Gastrocnemius medialis (tissue), 4 donors: ENCODE measurements around the gene HDGF.

Source experiments
- POLR2A ChIP-seq, 2 donors: fragments of 450-650 bp; IDR thresholded peaks; one replicate each; pipeline ENCODE4 v1.6.1; 2017; ENCODE audit warnings: antibody characterized with exemption in 2 of 2, mild to moderate bottlenecking in 2 of 2, moderate library complexity in 2 of 2
- TF ChIP-seq, protein P1 (sequence below), 5 experiments: fragments of 450-650 bp in 3 of 5; fragments of 200-600 bp in 2 of 5; sonication (generic) in 2 of 5; IDR thresholded peaks in 4 of 5; conservative IDR thresholded peaks in 1 of 5; 1 replicate in 4 of 5; 2 replicates in 1 of 5; pipeline ENCODE4 v1.5.1; 2016 to 2019; ENCODE audit warnings: antibody characterized with exemption in 5 of 5, mild to moderate bottlenecking in 3 of 5, moderate library complexity in 3 of 5

DNA sequence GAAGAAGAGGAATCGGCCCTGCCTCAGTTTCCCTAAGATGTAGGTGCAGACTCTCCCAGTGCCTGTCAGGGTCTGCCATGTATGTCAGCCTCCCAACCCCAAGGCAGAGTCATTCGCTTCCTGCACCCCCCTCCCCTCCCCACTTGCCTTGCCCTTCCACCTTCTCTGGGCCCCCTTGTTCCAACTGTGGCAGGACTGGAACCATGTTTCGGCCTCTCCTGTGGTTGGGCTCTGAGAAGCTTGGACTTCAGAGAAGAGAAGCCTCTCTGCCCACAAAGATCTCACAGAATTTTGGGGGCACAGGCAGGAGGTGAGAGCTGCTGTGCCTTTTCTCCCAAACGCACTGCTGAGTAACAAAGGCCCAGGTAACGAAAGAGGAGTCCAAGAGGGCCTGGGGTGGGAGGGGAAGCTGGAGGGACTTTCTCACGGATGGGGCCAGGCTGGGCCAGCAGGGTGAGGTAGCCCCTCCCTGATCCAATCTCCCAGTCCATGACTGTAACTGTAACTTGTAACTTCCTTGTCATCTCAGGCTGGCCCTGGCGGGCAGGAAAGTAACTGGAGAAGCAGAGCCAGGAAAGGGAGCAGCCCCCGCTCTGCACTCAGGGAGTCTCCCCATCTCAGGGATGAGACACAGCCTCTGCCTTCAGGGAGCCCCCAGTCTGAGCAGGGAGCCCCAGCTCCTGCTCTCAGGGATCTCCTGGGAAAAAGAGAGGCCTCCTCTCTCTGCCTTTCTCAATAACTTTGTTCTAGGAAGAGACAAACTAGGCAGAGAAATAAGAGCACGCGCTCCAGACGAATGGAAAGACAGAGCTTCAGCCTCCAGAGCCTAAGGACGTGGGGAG is 57.4 kb downstream of the HDGF start:
- TF ChIP-seq, protein P1, sequence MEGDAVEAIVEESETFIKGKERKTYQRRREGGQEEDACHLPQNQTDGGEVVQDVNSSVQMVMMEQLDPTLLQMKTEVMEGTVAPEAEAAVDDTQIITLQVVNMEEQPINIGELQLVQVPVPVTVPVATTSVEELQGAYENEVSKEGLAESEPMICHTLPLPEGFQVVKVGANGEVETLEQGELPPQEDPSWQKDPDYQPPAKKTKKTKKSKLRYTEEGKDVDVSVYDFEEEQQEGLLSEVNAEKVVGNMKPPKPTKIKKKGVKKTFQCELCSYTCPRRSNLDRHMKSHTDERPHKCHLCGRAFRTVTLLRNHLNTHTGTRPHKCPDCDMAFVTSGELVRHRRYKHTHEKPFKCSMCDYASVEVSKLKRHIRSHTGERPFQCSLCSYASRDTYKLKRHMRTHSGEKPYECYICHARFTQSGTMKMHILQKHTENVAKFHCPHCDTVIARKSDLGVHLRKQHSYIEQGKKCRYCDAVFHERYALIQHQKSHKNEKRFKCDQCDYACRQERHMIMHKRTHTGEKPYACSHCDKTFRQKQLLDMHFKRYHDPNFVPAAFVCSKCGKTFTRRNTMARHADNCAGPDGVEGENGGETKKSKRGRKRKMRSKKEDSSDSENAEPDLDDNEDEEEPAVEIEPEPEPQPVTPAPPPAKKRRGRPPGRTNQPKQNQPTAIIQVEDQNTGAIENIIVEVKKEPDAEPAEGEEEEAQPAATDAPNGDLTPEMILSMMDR (IDR thresholded peaks at IDR 0.05 in 4 of 5, conservative IDR thresholded peaks at IDR 0.05 in 1 of 5): no peak
- TF ChIP-seq POLR2A (IDR thresholded peaks at IDR 0.05): no peak
